Ishikawa (cell line): ENCODE data around the gene OR10A3.

ENCODE experiments used
- CREB1 ChIP-seq: IDR thresholded peaks from 2 replicates; pipeline ENCODE4 v1.6.1; 2012; ENCODE audit warnings: low read depth
- EGR1 ChIP-seq: IDR thresholded peaks from 2 replicates; pipeline ENCODE4 v1.6.1; 2012
- EP300 ChIP-seq: IDR thresholded peaks from 2 replicates; pipeline ENCODE4 v1.6.1; 2012; ENCODE audit warnings: borderline replicate concordance
- FOXM1 ChIP-seq: IDR thresholded peaks from 2 replicates; pipeline ENCODE4 v1.6.1; 2012; ENCODE audit warnings: low read depth, borderline replicate concordance
- NFIC ChIP-seq: IDR thresholded peaks from 2 replicates; pipeline ENCODE4 v1.6.1; 2012
- RAD21 ChIP-seq: IDR thresholded peaks from 2 replicates; pipeline ENCODE4 v1.6.1; 2012; ENCODE audit warnings: low read depth
- REST ChIP-seq: IDR thresholded peaks from 2 replicates; pipeline ENCODE4 v1.6.1; 2012; ENCODE audit warnings: low read depth, mild to moderate bottlenecking
- TAF1 ChIP-seq: IDR thresholded peaks from 2 replicates; pipeline ENCODE4 v1.6.1; 2012; ENCODE audit warnings: low read depth, mild to moderate bottlenecking
- TCF12 ChIP-seq: IDR thresholded peaks from 2 replicates; pipeline ENCODE4 v1.6.1; 2012; ENCODE audit warnings: low read depth
- TEAD4 ChIP-seq: IDR thresholded peaks from 2 replicates; pipeline ENCODE4 v1.6.1; 2012
- USF1 ChIP-seq: IDR thresholded peaks from 2 replicates; pipeline ENCODE4 v1.6.1; 2012
- YY1 ChIP-seq: IDR thresholded peaks from 2 replicates; pipeline ENCODE4 v1.6.1; 2012; ENCODE audit warnings: low read depth
- ZBTB7A ChIP-seq: IDR thresholded peaks from 2 replicates; pipeline ENCODE4 v1.6.1; 2012; ENCODE audit warnings: low read depth
- TF ChIP-seq, protein P1 (sequence below): IDR thresholded peaks from 2 replicates; pipeline ENCODE4 v1.6.1; 2012

GRCh38 chr11:7904917-7905316 is 36.6 kb downstream of the OR10A3 start:
- TF ChIP-seq REST (no peak), EP300 (no peak), EGR1 (no peak), YY1 (no peak), FOXM1 (no peak), NFIC (no peak), USF1 (no peak), CREB1 (no peak), RAD21 (peak; percentile 23; the same call in 1 of the 2 replicates), TAF1 (no peak), TCF12 (no peak), TEAD4 (no peak), ZBTB7A (no peak)
- TF ChIP-seq, protein P1, sequence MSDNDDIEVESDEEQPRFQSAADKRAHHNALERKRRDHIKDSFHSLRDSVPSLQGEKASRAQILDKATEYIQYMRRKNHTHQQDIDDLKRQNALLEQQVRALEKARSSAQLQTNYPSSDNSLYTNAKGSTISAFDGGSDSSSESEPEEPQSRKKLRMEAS, result no peak
